Activated CD4-positive, alpha-beta T cell treated with anti-CD3 and anti-CD28 coated beads for 24 hours (primary cell): Measurements from ENCODE around the gene SPINK8.
"Not testable (repeated sequence)": the region's sequence is repeated elsewhere in the genome, so short reads cannot be mapped to it uniquely, and the experiment has no call there.

Experiments
- DNase-seq, 2 donors: peaks; one replicate each; pipeline ENCODE4 v3.0.0-alpha.2; 2020; ENCODE audit warnings: low read depth in 2 of 2

The SPINK8 gene

GRCh38 chr3:48333346-48334245, at the start of gene SPINK8:
SPINK8 (minus strand) TSS chr3:48333661; CDS start chr3:48328341, 5,320 bp downstream.
- not testable (repeated sequence) for DNase-seq

- no peak for DNase-seq
Observed at GRCh38 chr3:48372862-48373435, 39.5 kb upstream of the SPINK8 start.

DNA sequence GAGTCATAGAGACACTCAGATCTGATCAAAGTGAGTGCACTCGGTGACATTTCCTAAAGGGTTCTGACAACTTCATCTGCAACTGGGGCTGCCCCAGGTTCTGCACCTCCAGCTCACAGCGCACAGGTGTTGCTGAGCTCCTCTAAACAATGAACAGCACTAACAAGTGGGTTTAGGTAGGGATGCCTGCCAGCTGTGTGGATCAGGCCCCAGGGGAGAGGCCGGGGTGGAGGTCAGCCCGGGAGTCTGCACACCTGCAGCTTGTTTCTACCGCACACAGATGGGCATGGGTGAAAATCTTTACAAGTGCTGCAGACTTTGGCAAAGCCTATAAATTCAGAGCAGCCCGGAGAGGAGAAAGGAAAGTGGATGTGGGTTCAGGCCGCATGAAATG, 38.9 kb upstream of the SPINK8 start:
- no peak for DNase-seq

DNA sequence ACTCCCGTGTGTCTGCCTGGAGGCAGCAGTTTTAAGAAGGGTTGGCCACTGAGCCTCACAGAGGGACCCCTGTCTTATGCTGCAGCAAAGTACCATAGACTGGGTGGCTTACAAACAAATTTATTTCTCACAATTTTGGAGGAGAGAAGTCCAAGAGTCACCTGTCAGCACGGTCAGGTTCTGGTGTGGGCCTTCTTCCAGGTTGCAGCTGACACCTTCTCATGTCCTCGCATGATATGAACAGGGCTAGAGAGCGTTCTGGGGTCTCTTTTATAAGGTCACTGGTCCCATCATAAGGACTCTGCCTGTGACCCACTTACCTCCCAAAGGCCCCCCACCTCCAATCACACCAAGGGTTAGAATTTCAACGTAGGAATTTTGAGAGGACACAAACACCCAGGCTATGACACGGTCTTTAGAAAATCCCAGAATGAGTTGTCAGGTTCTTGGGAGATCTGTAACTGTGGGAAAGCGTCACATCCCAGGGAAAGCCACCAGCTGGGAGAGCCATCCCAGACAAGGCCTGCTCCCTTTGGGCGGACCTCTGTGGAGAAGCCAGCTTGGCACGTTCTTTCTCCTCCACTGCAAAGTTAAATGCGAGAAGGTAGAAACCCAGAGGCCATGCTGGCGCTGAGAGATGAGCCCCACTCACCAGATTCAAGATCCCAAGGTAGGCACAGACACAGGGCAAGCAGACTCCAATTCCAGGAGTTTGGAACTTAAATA, 38.4 kb upstream of the SPINK8 start, which contains the start of gene FBXW12:
TSS of gene FBXW12 (plus strand) at position 569 of the 726 bp plus-strand sequence. CDS start 549 bp downstream, outside the sequence.
- DNase-seq, result no peak

DNA sequence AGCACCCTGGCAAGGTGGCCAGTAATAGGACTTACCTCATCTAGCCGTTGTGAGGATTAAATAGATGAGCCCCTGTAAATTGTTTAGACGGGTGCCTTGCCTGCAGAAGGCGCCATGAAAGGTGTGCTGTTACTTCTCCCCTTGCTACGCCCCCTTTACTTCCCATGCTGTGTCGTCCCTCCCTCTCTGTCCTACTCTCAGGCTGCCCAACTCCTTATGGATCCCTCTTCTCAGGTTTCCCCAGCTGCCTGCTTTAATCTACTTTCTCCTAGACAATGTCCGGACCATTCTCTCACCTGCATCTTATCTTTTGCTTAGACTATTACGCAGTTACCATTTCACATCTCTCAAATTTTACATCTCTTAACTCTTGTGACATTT, 36.9 kb upstream of the SPINK8 start:
- DNase-seq, result no peak

GRCh38 chr3:48369693-48370332, 36.4 kb upstream of the SPINK8 start:
- no peak for DNase-seq

DNA sequence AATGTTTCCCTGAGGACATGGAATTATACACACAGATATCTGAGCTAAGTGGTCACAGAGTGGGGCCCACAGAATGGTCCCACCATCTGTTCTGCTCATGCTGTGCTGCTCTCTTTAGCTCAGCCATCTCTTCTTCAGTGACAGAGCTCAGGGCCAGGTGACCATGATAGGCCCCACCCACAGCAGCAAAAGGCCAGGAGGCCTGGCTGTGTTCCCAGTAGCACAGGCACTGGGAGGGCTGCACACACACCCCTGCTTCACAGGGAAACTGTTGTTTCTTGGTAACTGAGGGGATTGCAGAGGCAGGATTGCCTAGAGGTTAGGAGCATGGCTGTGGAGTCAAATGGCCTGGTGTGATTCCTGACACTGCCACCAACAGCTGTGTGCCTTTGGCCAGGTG, 33.7 kb upstream of the SPINK8 start:
- no peak for DNase-seq

DNA sequence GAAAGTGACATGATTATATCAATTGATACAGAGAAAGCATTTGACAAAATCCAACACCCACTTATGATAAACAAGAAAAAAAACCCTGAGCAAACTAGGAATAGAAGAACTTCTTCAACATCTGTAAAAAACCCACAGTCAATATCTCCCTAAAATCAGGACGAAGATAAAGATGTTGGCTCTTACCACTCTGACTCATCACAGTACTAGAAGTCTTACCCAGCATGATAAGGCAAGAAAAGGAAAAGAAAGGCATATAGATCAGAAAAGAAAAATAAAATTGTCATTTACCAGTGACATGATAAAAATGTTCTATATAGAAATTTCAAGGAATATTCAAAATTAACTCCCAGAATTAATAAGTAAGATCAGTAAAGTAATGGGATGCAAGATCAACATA, 31.4 kb upstream of the SPINK8 start:
- no peak for DNase-seq

GRCh38 chr3:48361928-48362327, 28.5 kb upstream of the SPINK8 start:
- no peak for DNase-seq

DNA sequence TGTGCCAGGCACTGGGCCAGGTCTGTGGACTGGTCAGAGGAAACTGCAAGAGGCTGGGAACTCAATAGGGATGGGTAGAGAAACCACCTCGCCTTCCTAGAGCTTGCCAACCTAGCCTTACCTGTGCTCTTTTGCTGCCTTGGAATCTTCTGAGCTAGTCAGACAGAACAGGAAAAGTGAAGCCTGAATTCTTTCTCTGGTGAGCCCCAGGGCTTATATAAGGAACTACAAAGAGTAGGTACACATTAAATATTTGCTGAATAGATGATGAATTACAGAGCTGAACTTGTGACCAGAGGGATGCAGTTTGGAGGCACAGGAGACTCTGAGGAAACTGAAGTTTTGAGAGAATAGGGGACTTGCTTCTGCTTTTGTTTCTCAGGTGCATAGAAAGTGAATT, 23.0 kb upstream of the SPINK8 start:
- no peak for DNase-seq

- no peak for DNase-seq
Observed at GRCh38 chr3:48353987-48354386, 20.5 kb upstream of the SPINK8 start.

DNA sequence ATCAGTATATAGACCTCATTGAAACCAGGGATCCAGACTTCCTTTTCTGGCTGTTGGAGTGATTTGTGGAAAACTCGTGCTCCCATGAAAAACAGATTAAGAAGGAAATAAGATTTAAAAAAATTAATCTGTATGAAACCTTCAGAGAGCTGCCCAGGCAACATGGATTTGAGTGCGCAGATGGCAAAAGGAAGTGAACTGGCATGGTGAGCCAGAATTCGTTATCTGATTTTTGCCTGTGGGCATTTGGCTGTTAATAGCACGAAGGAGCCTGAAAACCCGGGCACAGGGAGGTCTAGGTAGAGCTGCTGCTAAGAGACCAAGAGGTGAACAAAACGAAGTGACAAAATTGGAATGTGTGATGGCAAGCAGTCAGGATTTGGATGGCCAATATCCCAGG, 19.1 kb upstream of the SPINK8 start:
- DNase-seq, result no peak

GRCh38 chr3:48347500-48347899, 14.0 kb upstream of the SPINK8 start:
- no peak for DNase-seq

GRCh38 chr3:48345946-48346572, 12.6 kb upstream of the SPINK8 start:
- DNase-seq, result no peak

- no peak for DNase-seq
Observed at GRCh38 chr3:48344867-48345507, 11.5 kb upstream of the SPINK8 start.

- no peak for DNase-seq
Observed at GRCh38 chr3:48343432-48343831, 10.0 kb upstream of the SPINK8 start.

- DNase-seq, result no peak
Observed at GRCh38 chr3:48338635-48339034, 5.2 kb upstream of the SPINK8 start.

DNA sequence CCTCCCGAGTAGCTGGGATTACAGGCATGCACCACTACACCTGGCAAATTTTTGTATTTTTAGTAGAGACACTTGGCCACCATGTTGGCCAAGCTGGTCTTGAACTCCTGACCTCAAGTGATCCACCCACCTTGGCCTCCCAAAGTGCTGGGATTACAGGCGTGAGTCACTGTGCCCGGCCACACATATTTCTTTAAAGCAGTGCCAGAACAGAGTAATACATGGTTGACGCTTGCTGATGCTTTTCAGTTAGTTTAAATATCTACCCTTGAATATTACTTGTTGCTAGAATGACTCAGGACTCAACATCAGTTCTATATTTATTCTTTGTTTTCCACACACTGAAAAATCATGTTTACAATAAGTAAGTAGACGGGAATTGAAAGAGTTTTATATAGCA, 4.1 kb upstream of the SPINK8 start:
- not testable (repeated sequence) for DNase-seq

DNA sequence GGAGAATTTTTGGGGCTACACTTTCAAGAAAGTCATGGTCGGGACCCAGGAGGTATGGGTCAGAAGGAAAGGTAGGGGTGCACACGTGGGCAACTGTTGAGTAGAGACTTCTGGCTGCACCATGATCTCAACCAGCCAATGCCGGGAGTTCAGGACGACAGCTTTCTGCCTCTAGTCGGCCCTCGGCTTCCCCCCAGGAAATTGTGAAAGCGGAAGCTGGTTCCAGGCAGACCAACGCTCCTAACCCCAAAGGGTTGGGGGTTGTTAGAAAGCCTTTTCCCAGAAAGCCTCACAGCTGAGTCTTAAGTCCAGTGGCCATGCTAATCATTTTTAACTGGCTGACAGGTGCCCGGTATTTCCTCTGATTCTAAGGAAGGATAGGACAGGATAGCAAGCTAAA, 1.8 kb upstream of the SPINK8 start:
- DNase-seq, result not testable (repeated sequence)

DNA sequence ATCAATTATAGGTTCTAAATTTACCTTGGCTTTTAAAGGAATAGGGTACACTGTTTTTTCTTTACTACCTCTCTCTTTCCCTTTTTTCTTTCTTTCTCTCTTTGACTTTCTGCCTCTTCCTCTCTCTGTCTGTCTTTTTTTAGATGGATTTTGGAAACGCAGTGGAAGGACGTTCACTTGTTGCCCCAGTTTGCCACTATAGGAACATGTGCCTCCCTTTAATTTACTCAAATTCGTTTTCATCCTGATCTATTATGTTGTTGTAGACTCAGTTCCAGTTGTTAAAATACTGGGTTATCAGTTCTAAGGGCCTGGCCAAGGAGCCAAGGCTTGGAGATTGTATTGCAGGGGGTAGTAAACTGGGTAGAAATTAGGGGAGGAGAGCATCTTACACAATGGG, 1.1 kb upstream of the SPINK8 start:
- DNase-seq, result no peak
